ENCODE data around the gene ASIC4.

- TF ChIP-seq, protein P1, sequence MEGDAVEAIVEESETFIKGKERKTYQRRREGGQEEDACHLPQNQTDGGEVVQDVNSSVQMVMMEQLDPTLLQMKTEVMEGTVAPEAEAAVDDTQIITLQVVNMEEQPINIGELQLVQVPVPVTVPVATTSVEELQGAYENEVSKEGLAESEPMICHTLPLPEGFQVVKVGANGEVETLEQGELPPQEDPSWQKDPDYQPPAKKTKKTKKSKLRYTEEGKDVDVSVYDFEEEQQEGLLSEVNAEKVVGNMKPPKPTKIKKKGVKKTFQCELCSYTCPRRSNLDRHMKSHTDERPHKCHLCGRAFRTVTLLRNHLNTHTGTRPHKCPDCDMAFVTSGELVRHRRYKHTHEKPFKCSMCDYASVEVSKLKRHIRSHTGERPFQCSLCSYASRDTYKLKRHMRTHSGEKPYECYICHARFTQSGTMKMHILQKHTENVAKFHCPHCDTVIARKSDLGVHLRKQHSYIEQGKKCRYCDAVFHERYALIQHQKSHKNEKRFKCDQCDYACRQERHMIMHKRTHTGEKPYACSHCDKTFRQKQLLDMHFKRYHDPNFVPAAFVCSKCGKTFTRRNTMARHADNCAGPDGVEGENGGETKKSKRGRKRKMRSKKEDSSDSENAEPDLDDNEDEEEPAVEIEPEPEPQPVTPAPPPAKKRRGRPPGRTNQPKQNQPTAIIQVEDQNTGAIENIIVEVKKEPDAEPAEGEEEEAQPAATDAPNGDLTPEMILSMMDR (IDR thresholded peaks at IDR 0.05), result no peak
- TF ChIP-seq ELK1 (IDR thresholded peaks at IDR 0.05; ENCODE audit: low read depth, low read length) (no peak), HEYL (CRISPR knock-in tag; IDR thresholded peaks at IDR 0.05) (no peak), CHD2 (IDR thresholded peaks at IDR 0.05; ENCODE audit: low read length, partially characterized antibody) (no peak), JUN (IDR thresholded peaks at IDR 0.05) (no peak), POLR2A (IDR thresholded peaks at IDR 0.05; ENCODE audit: low read length) (no peak), HOXB5 (CRISPR knock-in tag; IDR thresholded peaks at IDR 0.05) (no peak), CEBPB (IDR thresholded peaks at IDR 0.05) (no peak), FOXS1 (CRISPR knock-in tag; IDR thresholded peaks at IDR 0.05) (no peak), MAZ (IDR thresholded peaks at IDR 0.05; ENCODE audit: borderline replicate concordance, low read depth, low read length) (no peak), EP300 (IDR thresholded peaks at IDR 0.05) (no peak), TFCP2L1 (CRISPR knock-in tag; IDR thresholded peaks at IDR 0.05) (no peak)
- TF ChIP-seq, protein P2, sequence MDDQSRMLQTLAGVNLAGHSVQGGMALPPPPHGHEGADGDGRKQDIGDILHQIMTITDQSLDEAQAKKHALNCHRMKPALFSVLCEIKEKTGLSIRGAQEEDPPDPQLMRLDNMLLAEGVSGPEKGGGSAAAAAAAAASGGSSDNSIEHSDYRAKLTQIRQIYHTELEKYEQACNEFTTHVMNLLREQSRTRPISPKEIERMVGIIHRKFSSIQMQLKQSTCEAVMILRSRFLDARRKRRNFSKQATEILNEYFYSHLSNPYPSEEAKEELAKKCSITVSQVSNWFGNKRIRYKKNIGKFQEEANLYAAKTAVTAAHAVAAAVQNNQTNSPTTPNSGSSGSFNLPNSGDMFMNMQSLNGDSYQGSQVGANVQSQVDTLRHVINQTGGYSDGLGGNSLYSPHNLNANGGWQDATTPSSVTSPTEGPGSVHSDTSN (IDR thresholded peaks at IDR 0.05), result no peak
Observed at GRCh38 chr2:219520079-219520478, 5.8 kb downstream of the ASIC4 start.
